Heart right ventricle (tissue), 16 donors: ENCODE data around the gene KDM1B. TPM values are rescaled to one million over a fixed set of nuclear protein-coding genes. Genes with fewer than 3 reads are reported as not detected.
"Not testable (repeated sequence)": the region's sequence is repeated elsewhere in the genome, so short reads cannot be mapped to it uniquely, and the experiment has no call there.

Experiments used
- ATAC-seq, 8 donors: fragments of 200-7000 bp; cut with Tn5 transposase; one replicate each; pipeline ENCODE4 v1.9.1; 2020; ENCODE audit warnings: mild to moderate bottlenecking in 8 of 8, moderate library complexity in 8 of 8, moderate number of reproducible peaks in 1 of 8
- DNase-seq, 2 donors: peaks; one replicate each; pipeline ENCODE4 v3.0.0-alpha.2; 2020
- H3K27ac ChIP-seq, 10 donors: fragments of 200-600 bp; sonication (generic) in 2 of 10; one replicate each; pipeline versions ENCODE4 v1.5.0 to v1.8.0; 2020 to 2022; ENCODE audit warnings: mild to moderate bottlenecking in 3 of 10
- H3K27me3 ChIP-seq, 7 donors: fragments of 200-600 bp; one replicate each; pipeline ENCODE4 v1.8.0; 2021 to 2022; ENCODE audit warnings: mild to moderate bottlenecking in 2 of 7
- H3K36me3 ChIP-seq, 9 donors: fragments of 200-600 bp; sonication (generic) in 1 of 9; one replicate each; pipeline versions ENCODE4 v1.5.0 to v1.8.0; 2020 to 2022; ENCODE audit warnings: mild to moderate bottlenecking in 2 of 9
- H3K4me1 ChIP-seq, 9 donors: fragments of 200-600 bp; sonication (generic) in 1 of 9; one replicate each; pipeline versions ENCODE4 v1.5.0 to v1.8.0; 2020 to 2022; ENCODE audit warnings: mild to moderate bottlenecking in 4 of 9
- H3K4me3 ChIP-seq, 10 donors: fragments of 200-600 bp; sonication (generic) in 2 of 10; one replicate each; pipeline versions ENCODE4 v1.5.0 to v1.8.0; 2020 to 2022; ENCODE audit warnings: mild to moderate bottlenecking in 7 of 10, moderate library complexity in 2 of 10
- H3K9me3 ChIP-seq, 11 donors: fragments of 200-600 bp in 10 of 11; sonication (generic) in 2 of 11; one replicate each; pipeline versions ENCODE4 v1.5.0 to v1.8.0; 2013 to 2022; ENCODE audit warnings: mild to moderate bottlenecking in 2 of 11, control low read depth in 1 of 11, moderate library complexity in 1 of 11
- CTCF ChIP-seq, 9 donors: fragments of 200-600 bp; sonication (generic) in 2 of 9; IDR thresholded peaks; one replicate each; pipeline versions ENCODE4 v1.5.0 to v1.8.0; 2021 to 2022; ENCODE audit warnings: antibody characterized with exemption in 9 of 9, mild to moderate bottlenecking in 5 of 9, moderate library complexity in 1 of 9
- WGBS, 2 donors: extraction: QIAGEN DNeasy Blood & Tissue Kit; methylation state at CpG; one replicate each; pipeline ENCODE4 v1.1.7; 2013; ENCODE audit warnings: inconsistent platforms in 1 of 2; 5-methylcytosine and 5-hydroxymethylcytosine counted together
- intact Hi-C, 10 donors: fragments of 100-400 bp; cut with DNase I; formaldehyde crosslinking; loops; one replicate each; pipeline versions ENCODE4 v1.11.1 to v1.14.2; 2022
- polyA plus RNA-seq, 2 donors: library from polyadenylated mRNA; stranded (reverse); fragments of 200-250 nt; gene quantifications; one replicate each; pipeline ENCODE4 v1.2.3, GENCODE V29; 2013
- total RNA-seq, 10 donors: library from RNA; stranded (reverse); fragmentation: NEBNext Ultra II Directional in 3 of 10; extraction: Animal tissue kit (Norgen Biotek cat#: 25700) in 3 of 10; gene quantifications; one replicate each; pipeline versions ENCODE4 v1.2.1 to v1.2.4, GENCODE V29; 2021 to 2023
- donor health status: Arrhythmogenic right ventricular cardiomyopathy.
- donor health status: ischemic (EF 13 %, LVEDD 7.1; RV severe dilation, severe dysfunction).
- donor health status: healthy with polysubstance abuse.
- donor health status: DM: no; HTN: yes; CAD: no.
- donor health status: DM: no; HTN: no; CAD: no.
- donor health status: ischemic (EF 25% LVEDD 6.9; RV normal size, moderate dysfunction).
- donor health status: ischemic (EF 25% LVEDD 5.7; RV mildly dilated, moderate dysfunction).
- donor health status: healthy.
- donor health status: DM: yes; HTN: yes; CAD: no.
- donor health status: Ischemic cardiomyopathy.
- donor health status: ischemic (EF 35%, LVEDD 5.7; RV mildly dilated, moderate dysfunction).
- donor health status: nonischemic (EF 11% LVEDD 7.7; RV severe dilation, severe dysfunction).
- donor health status: DM: yes; HTN: yes; CAD: no.
- donor health status: PGD.
- donor health status: ischemic (EF 29% LVEDD 5.4; RV normal size, mild dysfunction).
- donor health status: nonischemic (EF 23%, LVEDD 6.1; RV moderate dilation, normal function).

Gene KDM1B
- total and polyA plus RNA-seq, 12 donors, result 2.3 to 22.5 (median 15.2) TPM

GRCh38 chr6:18216411-18216810 is 61.2 kb downstream of the KDM1B start:
- intact Hi-C loops, result no loop called here
- Histone ChIP-seq H3K4me3 (no peak overlapping the region), H3K36me3 (peaks cover 0 to 89% (median 13%) of the 10 kb centered on the region in 9 donors), H3K27ac (no peak overlapping the region), H3K27me3 (no peaks in the 10 kb centered on the region), H3K9me3 (no peaks in the 10 kb centered on the region), H3K4me1 (peaks cover 0 to 14% (median 6%) of the 10 kb centered on the region in 9 donors)
- TF ChIP-seq CTCF (IDR thresholded peaks at IDR 0.05), result no peak
- no peak for ATAC-seq
- 93 to 94% methylated on average over 7 of the region's 7 CpGs for WGBS, 2 donors
- no peak for DNase-seq

GRCh38 chr6:18218233-18218632 is 63.0 kb downstream of the KDM1B start:
- H3K36me3 ChIP-seq, result peaks cover 0 to 92% (median 20%) of the 10 kb centered on the region in 9 donors
- intact Hi-C loops, result no loop called here

DNA sequence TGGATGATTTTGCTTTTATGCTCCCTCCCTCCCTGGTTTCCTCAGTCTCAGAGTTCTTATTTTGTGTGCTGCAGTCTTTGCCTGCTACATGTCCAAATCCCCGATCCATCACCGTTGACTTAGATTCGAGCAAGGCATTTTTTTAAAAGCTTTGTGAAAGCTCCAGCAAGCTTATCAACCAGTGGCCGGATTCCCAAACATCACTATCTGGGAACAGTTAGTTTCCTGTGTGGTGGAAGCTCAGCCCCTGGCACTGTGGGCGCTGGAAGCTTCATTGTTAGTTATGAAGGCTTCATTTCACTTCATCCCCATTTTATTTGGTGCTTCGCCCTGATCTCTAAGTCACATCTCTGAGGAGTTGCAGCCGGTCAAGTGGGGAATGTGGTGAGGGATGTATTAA is 64.4 kb downstream of the KDM1B start:
- Histone ChIP-seq H3K4me3 (no peak overlapping the region), H3K27ac (peak overlapping the region in 2 of 10 donors; percentile 12 to 36), H3K9me3 (no peaks in the 10 kb centered on the region), H3K36me3 (peaks cover 0 to 92% (median 16%) of the 10 kb centered on the region in 9 donors), H3K27me3 (no peaks in the 10 kb centered on the region), H3K4me1 (peaks cover 0 to 14% (median 6%) of the 10 kb centered on the region in 9 donors)
- 32 to 34% methylated on average over 7 of the region's 7 CpGs for WGBS, 2 donors
- intact Hi-C loops, result no loop called here
- TF ChIP-seq CTCF (IDR thresholded peaks at IDR 0.05), result no peak
- ATAC-seq (peak in 4 of 8 donors; percentile 38 to 79 (median 64)), DNase-seq (no peak)

More at GRCh38 chr6:18218233-18218632, 63.0 kb downstream of the KDM1B start:
- Histone ChIP-seq H3K27ac (no peak overlapping the region), H3K4me3 (no peak overlapping the region), H3K27me3 (no peaks in the 10 kb centered on the region), H3K9me3 (no peaks in the 10 kb centered on the region), H3K4me1 (peaks cover 0 to 14% (median 6%) of the 10 kb centered on the region in 9 donors)
- no peak for TF ChIP-seq CTCF (IDR thresholded peaks at IDR 0.05)
- 96 to 97% methylated on average over 3 of the region's 3 CpGs for WGBS, 2 donors
- no peak for DNase-seq
- ATAC-seq, result no peak

- 92% methylated on average over 4 of the region's 4 CpGs for WGBS, 2 donors
- H3K9me3 ChIP-seq, result no peaks in the 10 kb centered on the region
- H3K4me1 ChIP-seq, result peaks cover 0 to 12% (median 0%) of the 10 kb centered on the region in 9 donors
- no peaks in the 10 kb centered on the region for H3K27me3 ChIP-seq
- peaks cover 0 to 96% (median 27%) of the 10 kb centered on the region in 9 donors for H3K36me3 ChIP-seq
- no peak overlapping the region for H3K4me3 ChIP-seq
- ATAC-seq (no peak), DNase-seq (no peak)
- no peak for TF ChIP-seq CTCF (IDR thresholded peaks at IDR 0.05)
- H3K27ac ChIP-seq, result no peak overlapping the region
- intact Hi-C loops, result no loop called here
Observed at GRCh38 chr6:18221288-18221615, 66.0 kb downstream of the KDM1B start.

DNA sequence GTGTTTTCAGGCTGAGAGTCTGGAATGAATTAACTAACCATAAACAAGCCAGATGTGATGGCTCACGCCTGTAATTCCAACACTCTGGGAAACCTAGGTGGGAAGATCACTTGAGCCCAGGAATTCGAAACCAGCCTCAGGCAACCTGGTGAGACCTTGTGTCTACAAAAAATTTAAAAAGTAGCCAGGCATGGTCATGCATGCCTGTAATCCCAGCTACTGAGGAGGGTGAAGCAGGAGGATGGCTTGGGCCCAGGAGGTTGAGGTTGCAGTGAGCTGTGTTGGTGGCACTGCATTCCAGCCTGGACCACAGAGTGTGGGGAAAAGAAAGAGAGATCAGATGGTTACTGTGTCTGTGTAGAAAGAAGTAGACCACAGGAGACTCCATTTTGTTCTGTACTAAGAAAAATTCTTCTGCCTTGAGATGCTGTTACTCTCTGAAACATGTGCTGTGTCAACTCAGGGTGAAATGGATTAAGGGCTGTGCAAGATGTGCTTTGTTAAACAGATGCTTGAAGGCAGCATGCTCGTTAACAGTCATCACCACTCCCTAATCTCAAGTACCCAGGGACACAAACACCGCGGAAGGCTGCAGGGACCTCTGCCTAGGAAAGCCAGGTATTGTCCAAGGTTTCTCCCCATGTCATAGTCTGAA is 71.4 kb downstream of the KDM1B start:
- intact Hi-C loops, H3K4me3 ChIP-seq, ATAC-seq, H3K27me3 ChIP-seq, H3K4me1 ChIP-seq, DNase-seq, H3K27ac ChIP-seq: not testable (repeated sequence)
- H3K9me3 ChIP-seq, result peaks cover 0 to 37% (median 15%) of the 10 kb centered on the region in 11 donors
- H3K36me3 ChIP-seq, result peaks cover 0 to 98% (median 40%) of the 10 kb centered on the region in 9 donors
- WGBS, 2 donors, result 68 to 73% methylated on average over 5 of the region's 5 CpGs

DNA sequence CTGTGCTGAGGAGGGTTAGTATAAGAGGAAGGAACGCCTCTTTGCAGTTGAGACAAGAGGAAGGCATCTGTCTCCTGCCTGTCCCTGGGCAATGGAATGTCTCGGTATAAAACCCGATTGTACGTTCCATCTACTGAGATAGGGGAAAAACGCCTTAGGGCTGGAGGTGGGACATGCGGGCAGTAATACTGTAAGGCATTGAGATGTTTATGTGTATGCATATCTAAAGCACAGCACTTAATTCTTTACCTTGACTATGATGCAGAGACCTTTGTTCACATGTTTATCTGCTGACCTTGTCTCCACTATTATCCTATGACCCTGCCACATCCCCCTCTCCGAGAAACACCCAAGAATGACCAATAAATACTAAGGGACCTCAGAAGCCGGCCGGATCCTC is 71.9 kb downstream of the KDM1B start:
- H3K27ac ChIP-seq, H3K27me3 ChIP-seq, intact Hi-C loops, DNase-seq, H3K4me1 ChIP-seq, ATAC-seq, H3K4me3 ChIP-seq: not testable (repeated sequence)
- 89 to 94% methylated on average over 5 to 9 of the region's 9 CpGs for WGBS, 2 donors
- H3K36me3 ChIP-seq, result peaks cover 0 to 98% (median 36%) of the 10 kb centered on the region in 9 donors
- H3K9me3 ChIP-seq, result peaks cover 0 to 43% (median 21%) of the 10 kb centered on the region in 11 donors

DNA sequence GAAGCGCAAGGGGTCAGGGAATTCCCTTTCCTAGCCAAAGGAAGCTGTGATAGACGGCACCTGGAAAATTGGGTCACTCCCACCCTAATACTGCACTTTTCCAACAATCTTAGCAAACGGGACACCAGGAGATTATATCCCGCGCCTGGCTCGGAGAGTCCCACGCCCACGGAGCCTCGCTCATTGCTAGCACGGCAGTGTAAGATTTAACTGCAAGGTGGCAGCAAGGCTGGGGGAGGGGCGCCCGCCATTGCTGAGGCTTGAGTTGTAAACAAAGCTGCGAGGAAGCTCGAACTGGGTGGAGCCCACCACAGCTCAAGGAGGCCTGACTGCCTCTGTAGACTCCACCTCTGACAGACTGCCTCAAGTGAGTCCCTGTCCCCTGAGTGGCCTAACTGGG is 73.4 kb downstream of the KDM1B start:
- peaks cover 0 to 55% (median 21%) of the 10 kb centered on the region in 11 donors for H3K9me3 ChIP-seq
- intact Hi-C loops, H3K4me3 ChIP-seq, H3K27me3 ChIP-seq, H3K4me1 ChIP-seq, ATAC-seq, DNase-seq, H3K27ac ChIP-seq: not testable (repeated sequence)
- H3K36me3 ChIP-seq, result peaks cover 0 to 95% (median 36%) of the 10 kb centered on the region in 9 donors
- WGBS, 2 donors, result 98 to 100% methylated on average over 14 of the region's 14 CpGs
